Occipital lobe (tissue), 2 donors: ENCODE data around the gene SLC13A3. TPM values are rescaled to one million over a fixed set of nuclear protein-coding genes. Genes with fewer than 3 reads are reported as not detected.

Source experiments
- DNase-seq: peaks from one replicate; lab custom pipeline; 2025; lab: John Stamatoyannopoulos, UW
- total RNA-seq: library from RNA; depleted of rRNA; stranded (reverse); fragments of >200 nt; gene quantifications from one replicate; pipeline ENCODE4 v1.2.3, GENCODE V29; 2014

SLC13A3 gene
- total RNA-seq, 1 donor from 2014 or later = 10.8 TPM

DNA sequence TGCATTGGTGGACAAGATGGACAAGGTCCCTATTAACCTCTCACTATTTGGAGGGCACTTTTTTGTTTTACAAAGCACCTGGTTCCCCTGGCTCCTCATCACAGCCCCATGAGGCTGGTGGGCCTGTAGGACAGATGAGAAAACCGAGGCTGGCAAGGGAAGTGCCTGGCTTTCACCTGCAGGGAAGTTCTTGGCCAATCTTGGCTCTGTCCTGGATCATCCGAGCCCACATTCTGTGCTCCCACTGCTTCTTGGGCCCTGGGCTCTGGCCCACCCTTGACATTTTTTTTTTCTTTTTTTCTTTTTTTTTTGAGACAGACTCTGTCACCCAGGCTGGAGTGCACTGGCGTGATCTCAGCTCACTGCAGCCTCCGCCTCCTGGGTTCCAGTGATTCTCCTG, 14.7 kb downstream of the SLC13A3 start:
- DNase-seq = no peak

DNA sequence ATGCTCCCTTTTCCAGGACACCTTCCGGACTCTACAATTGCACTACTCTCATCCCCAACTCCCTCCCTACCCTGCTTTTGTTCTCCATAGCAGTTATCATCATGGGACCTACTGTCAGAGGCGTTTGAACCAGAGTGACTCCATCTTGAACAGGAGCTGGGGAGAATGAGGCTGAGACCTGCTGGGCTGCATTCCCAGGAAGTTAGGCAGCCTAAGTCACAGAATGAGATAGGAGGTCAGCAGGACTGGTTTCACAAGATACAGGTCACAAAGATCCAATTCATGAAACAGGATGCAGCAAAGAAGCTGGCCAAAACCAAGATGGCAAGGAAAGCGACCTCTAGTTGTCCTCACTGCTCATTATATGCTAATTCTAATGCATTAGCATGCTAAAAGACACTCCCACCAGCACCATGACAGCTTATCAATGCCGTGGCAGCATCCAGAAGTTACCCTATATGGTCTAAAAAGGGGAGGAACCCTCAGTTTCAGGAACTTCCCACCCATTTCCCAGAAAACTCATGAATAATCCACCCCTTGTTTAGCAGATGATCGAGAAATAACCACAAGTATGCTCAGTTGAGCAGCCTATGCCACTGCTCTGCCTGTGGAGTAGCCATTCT, 15.6 kb downstream of the SLC13A3 start:
- DNase-seq = no peak

DNA sequence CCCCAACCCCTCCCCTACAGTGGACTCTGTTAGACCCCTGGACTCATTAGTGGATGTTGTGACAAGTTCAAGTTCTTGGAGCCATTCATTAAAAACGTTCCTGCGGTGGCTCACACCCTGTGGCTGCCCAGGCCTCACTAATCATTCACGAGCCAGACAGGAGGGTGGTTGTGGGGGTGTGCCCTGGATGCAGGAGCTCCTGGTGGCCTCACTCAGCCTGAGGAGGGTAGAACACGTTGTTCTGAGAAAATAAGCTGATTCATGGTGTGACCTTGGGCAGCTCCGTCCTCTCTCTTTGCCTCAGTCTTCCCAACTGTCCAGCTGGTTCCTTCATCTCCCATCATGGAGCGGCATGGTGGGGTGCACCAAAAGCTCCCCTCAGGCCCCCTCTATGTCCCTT, 16.7 kb downstream of the SLC13A3 start:
- no peak for DNase-seq

DNA sequence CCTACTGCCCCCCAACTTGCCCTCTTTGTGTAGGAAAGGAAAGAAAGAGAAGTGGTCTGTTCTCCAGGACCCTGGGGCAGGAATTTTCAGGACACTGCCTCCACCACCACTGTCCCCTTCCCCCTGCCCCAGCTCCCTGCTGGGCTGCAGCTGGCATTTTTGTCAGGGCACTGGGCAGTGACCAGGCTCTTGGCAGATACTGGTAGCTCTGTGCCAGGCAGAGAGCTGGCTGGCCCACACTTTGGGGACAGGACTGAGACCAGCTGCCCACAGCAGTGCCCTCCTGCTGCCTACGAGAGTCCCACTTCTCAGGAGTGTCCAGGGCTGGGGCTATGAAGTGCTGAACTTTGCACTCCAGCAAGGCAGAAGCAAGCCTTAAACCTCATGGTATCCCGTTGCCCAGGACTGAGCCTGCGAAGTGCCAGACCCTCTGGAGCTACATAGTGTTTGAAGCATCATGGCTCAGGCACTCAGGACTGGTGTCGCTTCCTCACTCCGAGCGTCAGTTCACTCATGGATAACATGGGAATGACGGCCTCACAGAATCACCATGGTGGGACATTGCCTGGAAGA, 19.3 kb downstream of the SLC13A3 start:
- DNase-seq = peak; percentile 20

DNA sequence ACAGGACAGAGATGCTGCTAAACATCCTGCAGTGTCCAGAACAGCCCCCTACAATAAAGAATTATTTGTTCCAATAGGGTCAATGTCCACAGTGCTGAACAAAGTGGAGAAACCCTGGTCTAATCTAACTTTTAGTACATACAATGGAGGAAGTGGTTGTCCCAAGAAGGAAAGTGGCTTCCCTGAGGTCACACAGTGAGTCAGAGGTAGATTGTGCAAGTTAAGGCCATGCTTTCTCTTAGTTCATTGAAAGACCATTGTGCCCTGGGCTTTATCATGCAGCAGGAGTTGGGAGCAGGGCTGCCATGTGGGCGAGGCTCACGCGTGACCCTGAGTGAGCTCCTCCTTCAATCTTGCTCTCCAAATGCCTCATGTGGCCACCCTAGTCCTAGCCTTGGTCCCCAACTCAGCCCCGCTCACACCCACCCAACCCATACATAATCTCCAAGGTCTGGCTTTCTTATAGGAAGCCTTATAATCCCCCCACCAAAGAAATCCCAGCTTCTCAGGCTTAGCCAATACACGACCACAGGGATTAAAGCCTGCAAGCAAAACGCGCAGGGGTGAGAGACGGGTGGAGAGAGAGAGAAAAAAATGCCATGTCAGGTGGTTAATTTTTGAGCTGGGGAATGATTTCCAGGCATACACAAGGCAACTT, 19.9 kb downstream of the SLC13A3 start:
- no peak for DNase-seq

DNA sequence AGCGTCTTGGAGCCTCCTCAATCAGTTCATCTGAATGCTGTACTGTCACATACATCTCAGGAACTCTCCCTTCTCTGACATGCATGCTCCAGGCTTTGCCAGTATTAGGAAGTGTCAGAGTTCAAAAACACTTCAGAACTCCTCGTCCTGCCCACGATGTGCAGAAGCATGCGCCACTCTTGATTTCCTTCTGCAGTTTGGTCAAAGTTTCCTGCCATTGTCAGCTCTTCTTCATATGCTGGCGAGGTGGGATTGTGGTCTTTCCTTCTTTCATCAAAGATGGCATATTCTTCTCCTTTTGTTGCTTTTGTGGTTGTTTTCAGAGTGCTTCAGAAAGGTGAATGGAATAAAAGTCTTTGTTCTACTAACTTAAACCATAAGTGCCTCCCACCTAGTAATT, 21.0 kb downstream of the SLC13A3 start:
- DNase-seq = no peak

DNA sequence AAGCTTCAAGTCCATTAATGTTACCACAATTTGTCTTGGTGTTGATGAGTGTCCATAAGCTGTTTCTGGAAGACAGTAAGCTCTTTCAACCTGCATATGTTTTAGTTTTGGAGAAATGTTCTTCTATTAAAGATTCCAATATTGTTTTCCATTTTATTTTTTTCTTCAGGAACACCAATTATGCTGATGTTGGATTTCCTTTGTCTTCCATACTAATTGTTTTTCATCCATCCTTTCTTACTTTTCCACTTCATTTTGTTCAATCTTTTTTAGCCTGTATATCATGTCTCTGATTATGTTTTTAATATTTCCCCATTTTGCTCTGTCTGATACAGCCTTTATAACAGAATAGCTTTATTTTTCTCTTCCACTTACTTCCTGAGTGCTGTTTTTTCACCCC, 21.9 kb downstream of the SLC13A3 start:
- DNase-seq = no peak

DNA sequence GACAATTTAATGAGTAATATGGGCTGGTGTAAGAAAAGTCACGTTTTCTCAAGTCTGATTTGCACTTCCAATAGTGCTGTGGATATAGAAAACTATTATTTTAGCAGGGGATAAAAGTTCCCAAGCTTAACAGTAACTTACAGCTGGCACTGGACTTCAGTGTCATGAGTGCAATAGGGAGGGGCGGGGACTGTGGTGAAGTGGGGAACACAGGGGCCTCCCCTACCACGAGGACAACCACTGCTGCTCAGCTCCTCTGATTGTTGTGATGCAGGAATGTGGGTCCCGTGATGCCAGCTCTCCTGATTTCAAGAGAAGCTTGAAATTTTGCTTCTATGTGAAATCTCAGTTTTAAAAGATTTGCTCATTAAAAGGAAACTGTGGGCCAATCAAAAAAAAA, 24.0 kb downstream of the SLC13A3 start:
- DNase-seq = no peak

DNA sequence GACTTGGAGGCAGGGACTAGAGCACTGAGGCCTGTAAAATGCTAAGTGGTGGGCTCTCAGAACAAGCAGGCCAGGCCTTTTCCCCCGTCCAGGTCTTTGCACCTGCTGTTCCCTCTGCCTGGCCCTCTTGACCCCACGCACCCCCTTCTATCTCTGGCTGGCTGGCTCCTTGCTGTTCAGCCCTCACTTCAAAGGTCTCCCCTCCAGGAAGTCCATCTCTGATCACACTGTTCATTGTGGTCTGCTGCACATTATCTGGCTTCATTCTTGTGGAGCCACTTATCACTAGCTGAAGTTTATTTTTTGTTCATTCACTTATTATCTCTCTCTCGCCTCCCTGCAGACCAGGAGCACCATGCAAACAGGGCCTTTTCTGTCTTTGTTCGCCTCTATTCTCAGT, 24.5 kb downstream of the SLC13A3 start:
- DNase-seq = no peak

DNA sequence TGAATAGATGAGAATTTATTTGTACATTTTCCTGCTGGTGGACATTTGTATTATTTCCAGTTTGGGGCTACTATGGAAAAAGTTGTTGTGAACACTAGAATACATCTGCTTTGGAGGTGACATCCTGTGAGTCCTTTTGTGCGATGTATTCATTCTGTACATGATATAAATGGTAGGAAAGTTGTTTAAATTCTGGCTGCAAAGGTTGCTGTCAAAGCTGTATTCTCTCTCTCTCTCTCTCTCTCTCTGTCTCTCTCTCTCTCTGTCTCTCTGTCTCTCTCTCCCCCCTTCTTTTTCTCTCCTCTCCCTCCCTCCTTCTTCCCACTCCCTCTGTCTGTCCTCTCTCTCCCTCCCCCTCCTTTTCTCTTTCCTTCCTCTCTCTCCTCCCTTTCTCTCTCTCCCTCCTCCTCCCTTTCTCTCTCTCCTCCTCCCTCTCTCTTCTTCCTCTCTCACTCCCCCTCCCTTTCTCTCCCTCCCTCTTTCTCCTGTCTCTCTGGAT, 25.3 kb downstream of the SLC13A3 start:
- no peak for DNase-seq

DNA sequence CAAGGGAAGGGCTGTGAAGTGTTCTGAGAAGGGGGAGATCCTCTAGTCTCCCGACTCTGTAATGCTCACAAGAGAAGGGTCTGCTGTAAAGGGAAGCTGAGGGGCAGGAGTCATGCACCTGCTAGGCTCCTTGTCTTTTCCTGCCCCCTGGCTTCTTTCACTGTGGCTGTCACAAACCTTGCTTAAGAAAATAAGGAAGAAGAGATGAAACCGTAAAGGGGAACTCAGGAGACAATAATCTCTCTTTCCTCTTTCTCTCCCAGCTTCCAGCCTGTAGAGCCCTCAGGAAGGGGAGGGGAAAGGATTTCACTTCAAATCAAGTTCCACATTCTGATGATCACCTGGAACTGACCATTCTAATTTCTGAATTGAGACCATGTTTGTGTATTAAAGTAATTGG, 26.3 kb downstream of the SLC13A3 start:
- no peak for DNase-seq

DNA sequence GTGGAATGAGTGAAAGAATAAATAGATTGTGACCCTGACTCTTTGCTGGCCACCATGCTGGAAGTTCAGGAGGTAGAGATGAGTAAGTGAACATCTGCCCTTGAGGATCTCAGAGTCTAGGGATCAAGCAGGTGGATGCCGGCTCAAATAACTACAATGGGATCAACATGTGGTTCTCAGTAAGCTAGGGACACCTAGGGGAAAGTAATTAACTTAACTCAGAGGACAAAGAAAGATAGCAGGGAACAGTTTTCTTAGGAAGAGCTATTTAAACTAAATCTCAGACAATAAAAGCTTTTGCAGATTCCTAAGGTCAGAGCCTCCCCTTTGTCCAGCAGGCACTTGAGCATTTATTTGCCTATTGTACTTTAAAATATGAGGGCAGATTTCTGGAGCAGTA, 29.1 kb downstream of the SLC13A3 start:
- DNase-seq = no peak

DNA sequence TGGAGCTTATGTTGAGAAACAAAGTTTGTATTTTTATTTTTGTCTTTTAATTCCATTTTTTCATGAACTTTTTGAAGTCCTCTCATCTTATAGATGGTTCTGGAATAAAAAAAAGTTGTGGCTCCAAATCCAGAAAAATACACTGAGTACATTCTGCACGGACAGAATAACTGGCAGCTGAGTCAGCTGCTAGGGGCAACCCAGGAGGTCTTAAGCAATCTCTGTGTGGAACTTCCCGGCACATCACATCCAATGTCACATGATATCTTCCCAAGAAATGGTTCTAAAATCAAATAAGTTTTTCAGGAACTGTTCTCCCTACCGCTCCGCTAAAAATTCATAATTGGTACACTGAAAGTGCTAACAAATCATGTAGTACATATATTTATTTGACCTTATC, 29.8 kb downstream of the SLC13A3 start:
- DNase-seq = no peak

DNA sequence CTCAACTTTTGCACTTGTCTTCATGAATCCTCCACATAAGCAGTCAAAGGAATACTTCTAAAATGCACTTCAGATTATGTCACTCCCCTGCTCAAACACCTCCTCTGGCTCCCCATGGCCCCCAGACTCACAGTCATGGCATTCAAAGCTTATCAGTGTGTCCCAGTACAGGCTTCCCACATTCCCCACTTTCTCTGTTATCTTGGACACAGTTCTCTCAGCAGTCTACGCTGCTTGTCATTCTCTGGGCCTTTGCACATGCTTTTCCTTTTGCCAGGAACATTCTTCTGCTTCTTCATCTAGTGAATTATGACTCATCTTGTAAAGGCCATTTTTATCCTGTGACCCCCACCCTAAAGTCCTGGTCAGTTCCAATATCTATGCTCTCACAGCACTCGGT, 31.8 kb downstream of the SLC13A3 start:
- DNase-seq = no peak

DNA sequence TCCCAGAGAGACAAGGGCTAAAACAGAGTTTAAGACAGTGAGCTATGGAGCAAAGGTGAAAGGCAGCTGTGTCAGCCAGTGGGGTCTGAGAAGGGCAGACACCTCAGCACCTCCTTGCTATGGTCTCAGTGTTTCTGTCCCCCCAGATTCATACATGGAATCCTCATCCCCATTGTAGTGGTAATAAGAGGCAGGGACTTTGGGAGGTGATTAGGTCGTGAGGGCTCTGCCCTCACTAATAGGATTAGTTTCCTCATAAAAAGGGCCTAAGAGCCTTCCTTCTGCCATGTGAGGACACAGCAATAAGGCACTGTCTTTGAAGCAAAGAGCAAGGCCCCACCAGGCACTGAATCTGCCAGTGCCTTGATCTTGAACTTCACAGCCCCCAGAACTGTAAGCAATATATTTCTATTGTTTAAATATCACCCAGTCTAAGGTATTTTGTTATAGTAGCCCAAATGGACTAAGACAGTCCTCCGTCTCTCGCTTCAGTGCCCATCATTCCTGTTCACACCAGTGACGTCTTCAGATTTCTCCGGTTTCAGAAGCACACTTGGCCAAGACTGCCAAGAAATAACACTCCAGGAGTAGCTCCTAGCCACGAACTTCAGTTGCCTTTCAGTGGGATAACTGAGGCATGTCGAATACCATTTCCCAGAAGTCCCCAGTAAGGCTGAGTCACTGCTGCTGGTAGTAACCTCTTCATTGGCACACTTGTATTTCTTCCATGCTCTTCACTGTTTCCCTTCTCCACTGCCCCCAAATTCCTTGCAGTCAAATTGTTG, 32.8 kb downstream of the SLC13A3 start:
- no peak for DNase-seq

DNA sequence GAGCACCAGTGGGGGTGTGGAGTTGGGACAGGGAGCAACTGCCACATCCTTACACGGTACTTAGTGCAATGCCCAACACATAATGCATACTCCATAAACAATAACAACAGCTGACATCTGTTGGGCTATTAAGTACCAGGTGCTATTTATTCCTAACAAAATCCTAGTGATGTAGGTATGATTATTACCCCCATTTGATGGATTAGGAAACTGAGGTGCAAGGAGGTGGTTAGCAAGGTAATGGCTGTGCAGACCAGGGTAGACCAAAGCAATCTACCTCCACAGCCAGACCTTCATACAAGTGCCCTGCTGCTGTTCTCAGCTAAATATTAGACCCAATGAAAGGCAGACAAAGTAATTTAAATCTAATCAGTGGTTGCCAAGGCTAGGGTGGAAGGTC, 36.8 kb downstream of the SLC13A3 start:
- DNase-seq = no peak

DNA sequence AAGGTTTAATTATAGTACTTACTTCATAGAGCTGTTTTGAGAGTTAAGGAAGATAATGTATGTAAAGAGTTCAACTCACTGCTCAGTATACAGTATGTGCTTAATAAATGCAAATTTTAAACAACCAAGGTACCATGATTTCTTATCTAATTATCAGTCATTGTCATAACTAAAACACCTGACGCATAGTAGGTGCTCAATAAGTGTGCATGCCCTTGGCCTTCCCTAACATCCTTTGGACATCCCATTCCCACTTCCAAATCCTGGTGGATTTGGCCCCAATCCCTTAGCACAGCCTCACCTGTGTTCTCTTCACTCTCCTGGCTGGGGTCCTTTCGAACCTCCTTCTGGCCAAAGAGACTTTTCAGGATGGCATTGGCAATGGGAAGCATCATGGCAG, 41.1 kb downstream of the SLC13A3 start:
- DNase-seq = no peak

DNA sequence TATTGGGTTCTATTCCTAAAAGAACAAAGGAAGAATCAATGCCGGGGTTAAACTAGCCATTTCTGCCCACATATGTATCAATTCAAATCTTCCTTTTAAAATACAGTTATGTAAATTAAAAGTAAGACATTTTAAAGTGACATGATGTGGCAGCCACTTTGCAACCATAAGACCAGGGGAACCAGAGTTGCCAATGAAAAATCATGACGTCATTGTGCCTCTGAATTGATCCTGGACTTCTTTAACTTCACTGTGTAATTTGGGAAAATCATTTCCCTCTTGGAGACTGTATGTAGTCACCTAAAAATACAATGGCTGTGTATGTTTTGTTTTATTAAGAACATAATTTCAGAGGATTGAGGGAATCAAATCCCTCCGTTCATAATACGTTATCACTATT, 42.2 kb downstream of the SLC13A3 start:
- no peak for DNase-seq

DNA sequence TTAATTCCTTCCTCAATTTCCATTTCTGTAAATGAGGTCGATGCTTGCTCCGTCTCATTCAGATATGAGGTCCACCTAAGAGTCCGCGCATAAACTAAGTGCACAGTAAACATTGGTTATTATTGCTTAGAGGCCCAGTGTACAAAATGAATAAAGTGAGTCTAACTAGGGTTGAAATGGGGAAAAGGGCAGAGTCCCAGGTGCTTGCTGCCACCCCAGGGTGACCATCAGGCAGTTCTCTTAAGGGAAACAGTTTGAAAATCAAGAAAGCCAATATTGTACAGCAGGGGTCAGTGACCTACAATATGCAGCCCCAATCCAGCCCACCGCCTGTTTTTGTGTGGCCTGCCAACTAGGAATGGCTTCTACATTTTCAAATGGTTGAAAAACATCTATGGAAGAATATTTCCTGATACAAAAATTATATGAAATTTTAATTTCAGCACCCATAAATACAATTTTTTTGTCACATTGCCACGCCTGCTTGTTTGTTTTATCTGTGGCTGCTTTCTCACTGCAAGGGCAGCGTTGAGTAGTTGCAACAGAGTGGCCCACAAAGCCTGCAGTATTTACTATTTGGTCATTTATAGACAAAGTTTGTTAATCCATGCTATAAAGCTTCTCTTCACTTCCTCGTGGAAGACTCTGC, 43.3 kb downstream of the SLC13A3 start:
- no peak for DNase-seq

DNA sequence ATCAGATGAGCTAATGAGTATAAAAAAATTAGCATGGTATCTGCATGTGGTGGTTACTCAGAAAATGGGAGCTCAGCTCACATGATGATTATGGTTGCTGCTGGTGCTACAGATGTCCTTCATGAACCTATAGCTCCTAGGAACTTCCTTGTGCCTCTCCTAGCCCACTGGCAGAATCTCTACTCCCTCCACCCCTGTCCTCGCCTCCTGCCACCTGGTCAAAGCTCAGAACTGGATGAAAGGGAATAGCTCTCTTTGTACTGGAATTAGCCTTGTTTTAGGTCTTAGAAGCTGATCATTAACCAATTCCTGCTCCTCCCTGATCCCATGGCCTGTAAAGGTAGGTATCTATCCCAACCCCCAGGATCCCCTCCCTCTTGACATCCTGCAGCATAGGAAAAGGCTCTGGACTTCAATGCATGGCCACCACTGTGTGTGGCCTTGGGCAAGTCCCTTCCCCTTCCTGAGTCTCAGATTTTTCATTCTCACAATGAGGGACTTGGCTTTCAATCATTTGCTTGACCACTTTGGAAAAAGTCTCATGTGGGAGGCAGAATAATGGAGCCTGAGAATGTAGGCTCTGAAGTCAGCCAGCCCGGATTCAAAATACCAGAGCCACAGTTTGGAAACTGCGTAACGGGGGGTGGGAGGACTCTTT, 43.9 kb downstream of the SLC13A3 start:
- no peak for DNase-seq

DNA sequence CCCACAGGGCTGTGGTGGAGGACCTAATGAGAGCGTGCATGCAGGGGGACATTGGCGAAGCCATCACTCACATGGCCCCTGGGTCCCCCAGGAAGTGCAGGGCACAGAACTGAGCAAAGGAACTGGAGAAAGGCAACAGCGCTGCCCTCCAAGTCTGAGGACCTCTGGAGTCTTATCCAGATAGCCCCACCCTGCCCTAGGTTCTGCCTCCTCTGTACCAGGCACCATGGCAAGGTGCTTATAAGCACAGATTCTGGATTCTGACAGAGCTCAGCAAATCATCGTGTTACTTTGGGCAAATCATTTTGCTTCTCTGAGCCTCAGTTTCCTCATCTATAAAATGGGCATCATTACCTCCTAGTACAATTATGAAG, 44.5 kb downstream of the SLC13A3 start:
- no peak for DNase-seq
